Tibial nerve (tissue), 4 donors: Measurements from ENCODE around the gene NEK4.

Experiments used
- EP300 ChIP-seq, 2 donors: sonication (generic); formaldehyde crosslinking; IDR thresholded peaks; one replicate each; pipeline ENCODE4 v1.6.1; 2017; ENCODE audit warnings: antibody characterized with exemption in 2 of 2, mild to moderate bottlenecking in 1 of 2
- POLR2A ChIP-seq, 2 donors: fragments of 450-650 bp; IDR thresholded peaks; one replicate each; pipeline ENCODE4 v1.6.1; 2017; ENCODE audit warnings: antibody characterized with exemption in 2 of 2, mild to moderate bottlenecking in 2 of 2, moderate library complexity in 2 of 2
- TF ChIP-seq, protein P1 (sequence below), 5 experiments: fragments of 200-600 bp in 3 of 5; fragments of 450-650 bp in 2 of 5; sonication (generic) in 3 of 5; IDR thresholded peaks; one replicate each; pipeline ENCODE4 v1.5.1; 2016 to 2019; ENCODE audit warnings: antibody characterized with exemption in 5 of 5, mild to moderate bottlenecking in 3 of 5, moderate library complexity in 2 of 5

GRCh38 chr3:52685285-52685708 lies 85.4 kb downstream of the NEK4 start:
- TF ChIP-seq POLR2A (IDR thresholded peaks at IDR 0.05) (peak in 1 of 2 donors; percentile 21), EP300 (IDR thresholded peaks at IDR 0.05) (no peak)
- TF ChIP-seq, protein P1, sequence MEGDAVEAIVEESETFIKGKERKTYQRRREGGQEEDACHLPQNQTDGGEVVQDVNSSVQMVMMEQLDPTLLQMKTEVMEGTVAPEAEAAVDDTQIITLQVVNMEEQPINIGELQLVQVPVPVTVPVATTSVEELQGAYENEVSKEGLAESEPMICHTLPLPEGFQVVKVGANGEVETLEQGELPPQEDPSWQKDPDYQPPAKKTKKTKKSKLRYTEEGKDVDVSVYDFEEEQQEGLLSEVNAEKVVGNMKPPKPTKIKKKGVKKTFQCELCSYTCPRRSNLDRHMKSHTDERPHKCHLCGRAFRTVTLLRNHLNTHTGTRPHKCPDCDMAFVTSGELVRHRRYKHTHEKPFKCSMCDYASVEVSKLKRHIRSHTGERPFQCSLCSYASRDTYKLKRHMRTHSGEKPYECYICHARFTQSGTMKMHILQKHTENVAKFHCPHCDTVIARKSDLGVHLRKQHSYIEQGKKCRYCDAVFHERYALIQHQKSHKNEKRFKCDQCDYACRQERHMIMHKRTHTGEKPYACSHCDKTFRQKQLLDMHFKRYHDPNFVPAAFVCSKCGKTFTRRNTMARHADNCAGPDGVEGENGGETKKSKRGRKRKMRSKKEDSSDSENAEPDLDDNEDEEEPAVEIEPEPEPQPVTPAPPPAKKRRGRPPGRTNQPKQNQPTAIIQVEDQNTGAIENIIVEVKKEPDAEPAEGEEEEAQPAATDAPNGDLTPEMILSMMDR (IDR thresholded peaks at IDR 0.05): no peak
